GM12864 (cell line): ENCODE data around the gene CLCN2.

Experiments
- DNase-seq: peaks from one replicate; pipeline ENCODE4 v3.0.0-alpha.2; 2011; ENCODE audit warnings: low read depth
- H3K4me3 ChIP-seq: 2 replicates; pipeline ENCODE4 v1.5.1; 2011; ENCODE audit warnings: mild to moderate bottlenecking, low read depth, low read length, control low read depth
- CTCF ChIP-seq: IDR thresholded peaks from 2 replicates; pipeline ENCODE4 v1.5.1; 2011; ENCODE audit warnings: low read depth, mild to moderate bottlenecking, moderate library complexity, low read length, control low read depth, inconsistent platforms; ENCODE audit errors: missing control alignments

CLCN2 gene

GRCh38 chr3:184354754-184355153 is 6.7 kb downstream of the CLCN2 start:
- DNase-seq: no peak
- no peak overlapping the region for H3K4me3 ChIP-seq
- no peak for TF ChIP-seq CTCF

- TF ChIP-seq CTCF: peak; percentile 82
- no peak for DNase-seq
Observed at GRCh38 chr3:184354121-184354728, 7.2 kb downstream of the CLCN2 start.

GRCh38 chr3:184353546-184353941 is 7.9 kb downstream of the CLCN2 start:
- no peak overlapping the region for H3K4me3 ChIP-seq
- no peak for DNase-seq
- no peak for TF ChIP-seq CTCF

More at GRCh38 chr3:184354121-184354728, 7.2 kb downstream of the CLCN2 start:
- no peak overlapping the region for H3K4me3 ChIP-seq

GRCh38 chr3:184352897-184353545 is 8.4 kb downstream of the CLCN2 start:
- no peak for TF ChIP-seq CTCF
- DNase-seq: no peak
- no peak overlapping the region for H3K4me3 ChIP-seq

GRCh38 chr3:184352149-184352785 is 9.1 kb downstream of the CLCN2 start:
- no peak for TF ChIP-seq CTCF
- DNase-seq: no peak
- no peak overlapping the region for H3K4me3 ChIP-seq

GRCh38 chr3:184351511-184352148 is 9.8 kb downstream of the CLCN2 start:
- H3K4me3 ChIP-seq: no peak overlapping the region
- DNase-seq: no peak
- no peak for TF ChIP-seq CTCF
